ENCODE data around the gene EPN2. TPM values are rescaled to one million over a fixed set of nuclear protein-coding genes. Genes with fewer than 3 reads are reported as not detected.

Gene EPN2
- total and polyA plus RNA-seq, 10 of the 15 experiments (the other 5 are each of a cell fraction or from before 2014, with no cell fraction given), result 0.26 to 8.4 (median 4.7) TPM

DNA sequence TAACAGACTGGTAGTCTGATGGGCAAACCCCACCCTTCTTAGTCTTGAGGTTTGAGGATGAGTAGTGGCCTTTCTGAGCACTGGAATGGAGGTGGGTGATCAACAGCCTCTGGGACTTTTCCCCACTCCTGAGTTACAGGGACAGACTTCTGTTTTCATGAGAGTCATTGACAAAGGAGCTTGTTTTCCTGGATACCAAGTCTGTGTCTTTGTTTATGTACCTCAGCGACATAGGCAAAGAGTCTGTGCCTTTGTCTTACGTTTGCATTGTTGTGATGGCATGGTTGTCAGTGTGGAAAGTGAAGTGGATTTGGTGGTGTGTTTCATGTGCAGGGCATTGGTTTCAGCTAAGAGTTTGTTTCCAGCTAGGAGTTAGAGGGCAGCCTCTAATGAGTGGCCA is 17.5 kb downstream of the EPN2 start:
- no peak overlapping the region for H3K4me2 ChIP-seq (ENCODE audit: control insufficient read depth, insufficient read depth)
- H3K9me3 ChIP-seq (replicated peaks; ENCODE audit: control insufficient read depth, insufficient read depth, low read length), result no peaks in the 10 kb centered on the region
- intact Hi-C loops (cut with micrococcal nuclease; ENCODE audit: unreplicated experiment), result no loop called here
- no peaks in the 10 kb centered on the region for H4K20me1 ChIP-seq (ENCODE audit: control insufficient read depth, insufficient read depth)
- no TSS peak for BruUV-seq (replicated peaks)
- no peak for ATAC-seq
- POLR2A ChIA-PET, result no interaction called here
- no peak for DNase-seq (ENCODE audit: low read depth, low spot score)
- SMC1A ChIA-PET (ENCODE audit: uncharacterized antibody, unreplicated experiment), result interaction anchor here (1.0 kb wide), 2 partner anchors 15 to 52 kb away, joined by 3 to 4 read pairs; no protein-coding TSS in a partner anchor
- no peaks in the 10 kb centered on the region for H3K4me1 ChIP-seq (ENCODE audit: control insufficient read depth, insufficient read depth, low read length)
- no peak overlapping the region for H3K27ac ChIP-seq (ENCODE audit: control insufficient read depth, insufficient read depth)
- no peak for TF ChIP-seq TARDBP (IDR thresholded peaks at IDR 0.05; ENCODE audit: borderline replicate concordance)
- TF ChIP-seq TCF12 (IDR thresholded peaks at IDR 0.05; ENCODE audit: low read depth, low read length), result no peak
- no peak for TF ChIP-seq HDGF (IDR thresholded peaks at IDR 0.05)
- TF ChIP-seq TCF3 (IDR thresholded peaks at IDR 0.05; ENCODE audit: borderline replicate concordance, insufficient read depth, low read depth, low read length), result no peak
- no peak for TF ChIP-seq NFXL1 (IDR thresholded peaks at IDR 0.05; ENCODE audit: borderline replicate concordance)
- TF ChIP-seq JUNB (IDR thresholded peaks at IDR 0.05), result no peak
- TF ChIP-seq SUPT20H (IDR thresholded peaks at IDR 0.05; ENCODE audit: borderline replicate concordance, control insufficient read depth, low read depth, low read length), result no peak
- TF ChIP-seq, protein P1, sequence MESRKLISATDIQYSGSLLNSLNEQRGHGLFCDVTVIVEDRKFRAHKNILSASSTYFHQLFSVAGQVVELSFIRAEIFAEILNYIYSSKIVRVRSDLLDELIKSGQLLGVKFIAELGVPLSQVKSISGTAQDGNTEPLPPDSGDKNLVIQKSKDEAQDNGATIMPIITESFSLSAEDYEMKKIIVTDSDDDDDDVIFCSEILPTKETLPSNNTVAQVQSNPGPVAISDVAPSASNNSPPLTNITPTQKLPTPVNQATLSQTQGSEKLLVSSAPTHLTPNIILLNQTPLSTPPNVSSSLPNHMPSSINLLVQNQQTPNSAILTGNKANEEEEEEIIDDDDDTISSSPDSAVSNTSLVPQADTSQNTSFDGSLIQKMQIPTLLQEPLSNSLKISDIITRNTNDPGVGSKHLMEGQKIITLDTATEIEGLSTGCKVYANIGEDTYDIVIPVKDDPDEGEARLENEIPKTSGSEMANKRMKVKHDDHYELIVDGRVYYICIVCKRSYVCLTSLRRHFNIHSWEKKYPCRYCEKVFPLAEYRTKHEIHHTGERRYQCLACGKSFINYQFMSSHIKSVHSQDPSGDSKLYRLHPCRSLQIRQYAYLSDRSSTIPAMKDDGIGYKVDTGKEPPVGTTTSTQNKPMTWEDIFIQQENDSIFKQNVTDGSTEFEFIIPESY (IDR thresholded peaks at IDR 0.05), result no peak
- TF ChIP-seq ESRRA (IDR thresholded peaks at IDR 0.05; ENCODE audit: low read length), result no peak
- TF ChIP-seq PML (IDR thresholded peaks at IDR 0.05; ENCODE audit: low read length), result no peak
- no peak for TF ChIP-seq HCFC1 (IDR thresholded peaks at IDR 0.05; ENCODE audit: low read length)
- no peak for TF ChIP-seq ZNF274 (IDR thresholded peaks at IDR 0.05; ENCODE audit: insufficient read depth, insufficient read length)
- no peak for TF ChIP-seq MTA2 (IDR thresholded peaks at IDR 0.05; ENCODE audit: low read depth)
- no peak for TF ChIP-seq MEF2A (IDR thresholded peaks at IDR 0.05; ENCODE audit: insufficient read depth, low read depth, low read length)
- TF ChIP-seq SP1 (IDR thresholded peaks at IDR 0.05; ENCODE audit: low read depth, low read length), result no peak
- H3K4me3 ChIP-seq, result no peak overlapping the region
- no peaks in the 10 kb centered on the region; a peak in 1 of 4 replicates for H3K27me3 ChIP-seq (replicated peaks in 1 of 2; ENCODE audit: control insufficient read depth in 2 of 2, insufficient read depth in 2 of 2, low read length in 1 of 2)
- H3K79me2 ChIP-seq (ENCODE audit: control insufficient read depth, insufficient read depth, low read length), result no peaks in the 10 kb centered on the region
- in situ Hi-C loops (cut with MboI), result loop anchor here (5.0 kb wide), 2 partner anchors 83 to 193 kb away; no protein-coding TSS in a partner anchor
- CTCF ChIA-PET, result no interaction called here
- no peaks in the 10 kb centered on the region for H3K36me3 ChIP-seq (ENCODE audit: control insufficient read depth in 2 of 2, insufficient read depth in 2 of 2, low read length in 1 of 2)
- H2AFZ ChIP-seq (ENCODE audit: control insufficient read depth, low read depth, low read length), result no peak overlapping the region
- RAD21 ChIA-PET (ENCODE audit: unreplicated experiment), result interaction anchor here (0.7 kb wide), 1 partner anchor 9 kb away, joined by 4 read pairs; no protein-coding TSS in a partner anchor
- no peak overlapping the region for H3K9ac ChIP-seq (ENCODE audit: control insufficient read depth, insufficient read depth, low read length)
- no peak for FAIRE-seq
- 15% methylated on average over 2 of the region's 2 CpGs for WGBS (ENCODE audit: insufficient coverage, insufficient replicate concordance, low lambda C conversion rate, missing lambda C conversion rate)

Data from GM12878 (cell line).